ENCODE results near the gene DALRD3.
"Not testable (repeated sequence)": the region's sequence is repeated elsewhere in the genome, so short reads cannot be mapped to it uniquely, and the experiment has no call there.

Gene DALRD3

DNA sequence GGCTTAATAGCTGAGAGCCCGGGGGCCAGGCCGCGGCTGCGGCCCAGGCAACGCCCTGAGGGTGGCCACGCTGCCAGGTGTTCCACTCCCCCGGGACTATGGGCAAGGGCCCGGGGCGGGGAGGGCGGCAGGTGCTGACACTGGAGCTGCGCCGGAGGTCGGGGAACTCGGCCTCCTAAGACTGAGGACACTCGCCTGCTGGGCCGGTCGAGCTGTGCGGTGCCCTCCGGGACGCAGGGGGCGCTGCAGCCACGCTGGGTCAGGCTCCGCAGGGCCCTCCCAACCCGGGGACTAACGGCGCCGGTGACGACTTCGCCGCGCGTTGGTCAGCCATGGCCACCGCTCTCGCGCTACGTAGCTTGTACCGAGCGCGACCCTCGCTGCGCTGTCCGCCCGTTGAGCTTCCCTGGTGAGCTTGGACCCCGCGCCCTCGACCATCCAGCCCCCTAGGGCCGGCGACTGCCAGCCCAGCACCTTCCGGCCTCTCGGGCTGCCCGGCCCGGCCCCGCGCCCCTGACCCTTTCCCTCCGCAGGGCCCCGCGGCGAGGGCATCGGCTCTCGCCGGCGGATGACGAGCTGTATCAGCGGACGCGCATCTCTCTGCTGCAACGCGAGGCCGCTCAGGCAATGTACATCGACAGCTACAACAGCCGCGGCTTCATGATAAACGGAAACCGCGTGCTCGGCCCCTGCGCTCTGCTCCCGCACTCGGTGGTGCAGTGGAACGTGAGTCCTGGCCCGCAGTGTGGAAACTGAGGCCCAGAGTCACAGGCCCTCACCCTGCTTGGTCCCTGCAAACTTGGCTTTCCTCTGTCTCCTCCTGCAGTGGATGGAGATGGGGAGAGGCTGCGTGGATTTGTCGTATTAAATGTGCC, 3.7 kb upstream of the DALRD3 start, which contains the start of gene NDUFAF3:
Gene NDUFAF3, plus strand, starts transcription at position 309 of the 875 bp plus-strand sequence. Its CDS starts 24 bp downstream, at position 333.
- peak in 13 of 14 donors; percentile 50 to 90 (median 81) for DNase-seq

DNA sequence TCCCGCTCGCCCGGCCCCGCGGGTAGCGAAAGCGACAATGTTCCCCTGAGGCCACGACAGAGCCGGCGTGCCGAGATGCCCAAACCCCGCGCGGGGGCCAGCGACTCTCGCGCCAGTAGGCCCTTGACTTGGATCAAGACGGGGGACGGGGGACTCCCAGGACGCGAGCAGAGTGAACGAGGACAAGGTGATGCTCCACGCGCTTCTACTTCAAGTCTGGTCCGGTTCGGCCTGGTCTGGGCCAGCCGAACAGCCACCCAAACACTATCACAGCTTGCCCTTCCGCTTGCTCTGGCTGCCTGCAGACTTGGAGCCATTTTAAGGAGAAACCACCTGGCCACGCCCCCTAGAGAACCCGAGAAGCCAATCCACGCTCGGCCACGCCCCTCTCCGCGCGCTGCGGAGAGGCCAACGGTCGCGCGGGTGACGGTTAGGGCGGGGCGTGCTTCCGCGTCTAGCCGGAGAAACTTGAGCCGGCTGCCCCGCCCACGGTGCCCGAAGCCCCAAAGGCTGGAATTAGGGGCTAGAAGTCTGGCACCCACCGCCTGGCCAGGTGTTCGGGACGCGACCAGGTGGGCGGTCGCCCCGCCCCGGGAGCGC, 2.9 kb upstream of the DALRD3 start:
- DNase-seq, result peak; percentile 63 to 98 (median 94)

DNA sequence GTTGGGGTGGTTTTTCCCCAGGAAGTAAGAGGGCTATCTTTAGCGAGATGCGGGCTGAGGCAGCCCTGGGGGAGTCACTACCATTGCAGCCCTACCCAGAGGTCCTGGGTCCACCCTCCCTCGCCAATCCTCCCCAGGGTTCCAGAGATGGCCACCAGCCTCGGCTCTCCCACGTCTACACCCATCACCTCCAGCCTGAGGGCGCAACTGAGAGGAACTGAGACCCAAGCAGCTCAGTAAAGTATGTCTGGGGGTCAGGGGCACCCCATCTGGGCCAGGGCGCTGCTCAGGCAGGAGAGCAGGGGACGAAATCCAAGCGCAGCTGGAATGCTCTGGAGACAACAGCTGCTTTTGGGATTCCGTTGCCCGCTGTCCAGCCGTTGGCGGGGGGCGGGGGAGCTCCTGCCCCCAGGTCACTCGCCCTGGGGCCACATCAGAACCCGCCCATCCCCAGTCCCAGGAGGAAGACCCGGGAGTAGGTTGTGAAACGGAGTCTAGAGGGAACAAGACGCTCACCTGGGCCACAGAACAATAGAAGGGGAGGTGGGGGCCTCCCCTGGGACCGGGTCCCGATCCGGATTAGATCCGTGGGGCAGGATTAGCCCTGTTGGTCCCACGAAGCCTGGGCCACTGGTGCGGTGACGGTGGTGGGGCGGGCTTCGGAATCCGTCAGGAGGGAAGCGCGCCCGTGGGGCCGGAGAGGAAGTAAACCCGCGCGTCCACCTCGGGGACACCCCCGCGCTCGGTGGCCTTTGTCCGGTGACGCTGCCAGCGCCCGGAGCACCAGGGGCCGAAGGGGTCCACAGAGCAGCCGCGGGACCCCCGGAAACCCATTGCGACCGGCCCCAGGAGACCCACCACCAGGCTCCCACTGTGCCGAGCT, 2.2 kb upstream of the DALRD3 start:
- DNase-seq, result peak in 3 of 14 donors; percentile 58 to 63 (median 61)

DNA sequence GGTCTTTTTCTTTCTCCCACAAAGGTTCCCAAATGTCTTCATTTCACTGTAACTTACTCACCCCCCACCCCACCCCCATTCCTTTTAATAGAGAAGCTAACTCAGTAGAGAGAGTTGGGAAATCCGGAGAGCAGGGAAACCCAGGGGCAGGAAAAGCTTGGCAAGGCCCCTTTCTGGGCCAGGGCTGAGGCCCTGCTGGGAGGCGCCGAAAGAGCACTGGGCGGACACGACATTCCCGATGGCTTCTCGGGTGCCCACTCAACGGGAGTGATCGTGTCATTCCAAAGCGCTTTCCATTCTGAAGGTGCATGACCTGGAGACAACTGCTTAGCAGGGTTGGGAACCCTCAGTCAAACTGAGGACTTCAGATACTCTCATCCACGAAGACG, 1.6 kb upstream of the DALRD3 start:
- DNase-seq, result no peak

DNA sequence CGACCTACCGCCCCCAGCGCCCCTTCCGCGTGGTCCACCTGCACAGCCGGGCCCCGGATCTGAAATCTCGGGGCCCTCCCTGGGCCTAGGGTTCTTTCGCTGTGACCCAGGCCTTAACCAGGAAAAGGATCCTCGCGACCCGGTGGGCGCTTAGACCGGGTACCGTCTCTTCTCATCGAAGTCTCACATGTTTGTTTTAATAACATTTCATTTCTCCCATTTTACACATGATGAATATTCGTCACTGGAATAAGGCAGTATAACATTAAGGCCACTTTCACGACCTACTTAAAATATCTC, 277 bp upstream of the DALRD3 start:
- no peak for DNase-seq

DNA sequence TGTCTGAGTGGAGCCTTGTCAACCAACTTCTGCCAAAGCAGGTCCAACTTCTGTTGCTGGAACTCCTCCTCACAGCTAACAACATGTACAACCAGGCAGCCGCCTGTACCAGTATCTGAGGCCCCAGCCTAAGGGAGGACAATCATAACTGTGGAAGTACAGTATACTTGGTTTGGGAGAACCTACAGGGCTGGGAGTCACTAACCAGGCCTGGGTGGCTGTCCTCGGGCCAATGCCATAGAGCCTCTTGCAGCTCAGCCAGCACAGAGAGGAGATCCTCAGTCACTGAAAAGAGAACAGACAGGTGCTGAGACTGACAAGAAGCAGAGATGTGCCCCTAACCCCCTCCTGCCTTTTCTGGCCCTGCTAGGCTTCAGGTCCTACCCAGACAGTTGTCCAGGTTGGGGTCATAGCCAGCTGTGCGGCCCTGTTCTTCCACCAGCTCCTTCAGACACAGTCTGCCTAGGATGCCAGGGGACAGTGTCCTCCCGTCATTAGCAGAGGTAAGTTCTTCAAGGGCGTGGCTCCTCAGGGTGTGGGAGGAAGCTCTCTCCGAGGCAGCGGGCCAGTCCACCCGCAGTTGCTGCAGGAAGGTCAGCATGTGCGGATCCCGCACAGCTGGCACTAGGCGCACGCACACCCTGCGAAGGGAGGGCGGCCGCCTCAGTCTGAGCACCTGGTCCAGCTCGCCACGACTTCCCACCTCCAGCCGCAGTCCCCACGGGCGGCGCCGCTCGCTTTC, 980 bp downstream of the DALRD3 start:
- peak in 1 of 14 donors; percentile 37 for DNase-seq

DNA sequence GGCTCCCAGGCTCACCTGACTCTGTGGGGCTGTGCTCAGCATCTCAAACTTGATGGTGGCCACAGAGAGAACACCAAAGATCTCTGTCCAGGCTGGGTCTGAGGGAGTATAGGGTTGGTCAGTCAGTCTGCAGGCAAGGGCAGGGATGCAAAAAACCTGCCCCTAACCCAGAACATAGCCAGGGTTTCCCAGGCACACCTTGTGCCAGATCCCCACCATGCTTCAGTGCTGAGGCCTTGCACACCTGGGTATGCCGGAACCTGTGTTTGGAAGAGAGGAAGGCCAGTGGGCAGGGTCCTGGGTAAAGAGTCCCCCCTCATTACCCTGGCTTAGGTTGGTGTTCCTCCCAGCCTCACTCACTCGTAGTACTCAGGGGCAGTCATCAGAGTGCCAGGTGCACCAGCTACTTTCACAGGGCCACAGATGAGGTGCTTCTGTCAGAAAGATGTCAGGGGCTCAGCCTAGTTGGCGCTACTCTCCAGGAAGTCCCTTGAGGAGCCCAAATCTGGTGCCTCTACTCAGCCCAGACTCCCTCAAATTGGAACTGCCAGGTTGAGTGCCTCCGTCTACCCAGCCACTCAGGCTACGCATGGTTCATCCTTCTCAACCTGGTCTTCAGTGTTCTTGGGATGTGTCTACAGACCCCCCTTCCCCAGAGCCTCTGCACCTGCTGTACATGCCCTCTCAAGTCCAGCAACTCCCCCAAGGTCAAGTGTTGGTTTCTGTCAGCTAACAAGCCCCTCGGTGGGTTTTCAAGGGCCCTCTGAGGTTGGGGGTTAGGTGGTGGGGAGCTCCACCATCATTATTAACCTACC, 1.8 kb downstream of the DALRD3 start:
- no peak for DNase-seq

DNA sequence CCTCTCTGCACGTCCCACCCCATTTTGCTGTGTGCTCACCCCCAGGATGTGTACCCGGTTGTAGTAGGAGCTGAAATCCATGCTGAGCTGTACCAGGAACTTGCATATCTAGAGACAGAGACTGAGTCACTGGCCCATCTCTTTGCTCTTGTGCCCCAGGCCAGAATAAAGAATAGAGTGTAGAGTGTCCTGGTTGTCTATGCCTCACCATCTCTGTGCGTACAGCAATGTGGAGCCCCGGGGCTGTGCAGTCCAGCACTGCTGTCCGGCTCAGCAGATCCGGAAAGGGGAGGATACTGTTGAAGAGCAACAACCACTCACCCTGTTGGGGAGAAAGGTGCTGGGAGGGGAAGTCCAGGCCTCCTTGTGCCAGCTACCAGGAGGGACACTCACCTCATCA, 2.6 kb downstream of the DALRD3 start:
- no peak for DNase-seq

DNA sequence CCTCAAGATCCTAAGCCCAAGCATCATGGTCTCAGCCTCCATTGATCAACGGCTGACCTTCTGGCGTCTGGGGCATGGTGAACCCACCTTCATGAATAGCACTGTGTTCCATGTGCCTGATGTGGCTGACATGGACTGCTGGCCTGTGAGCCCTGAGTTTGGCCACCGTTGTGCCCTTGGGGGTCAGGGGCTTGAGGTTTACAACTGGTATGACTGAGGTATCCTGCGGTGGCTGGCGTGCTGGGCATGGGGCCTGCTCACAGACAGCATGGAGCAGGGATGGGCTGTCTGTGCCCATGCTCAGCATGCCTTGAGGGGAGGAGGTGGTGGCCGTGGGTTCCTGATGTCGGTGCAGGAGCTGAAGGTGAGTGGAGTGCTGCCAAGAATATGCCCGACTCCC, 3.3 kb downstream of the DALRD3 start:
- DNase-seq, result no peak

DNA sequence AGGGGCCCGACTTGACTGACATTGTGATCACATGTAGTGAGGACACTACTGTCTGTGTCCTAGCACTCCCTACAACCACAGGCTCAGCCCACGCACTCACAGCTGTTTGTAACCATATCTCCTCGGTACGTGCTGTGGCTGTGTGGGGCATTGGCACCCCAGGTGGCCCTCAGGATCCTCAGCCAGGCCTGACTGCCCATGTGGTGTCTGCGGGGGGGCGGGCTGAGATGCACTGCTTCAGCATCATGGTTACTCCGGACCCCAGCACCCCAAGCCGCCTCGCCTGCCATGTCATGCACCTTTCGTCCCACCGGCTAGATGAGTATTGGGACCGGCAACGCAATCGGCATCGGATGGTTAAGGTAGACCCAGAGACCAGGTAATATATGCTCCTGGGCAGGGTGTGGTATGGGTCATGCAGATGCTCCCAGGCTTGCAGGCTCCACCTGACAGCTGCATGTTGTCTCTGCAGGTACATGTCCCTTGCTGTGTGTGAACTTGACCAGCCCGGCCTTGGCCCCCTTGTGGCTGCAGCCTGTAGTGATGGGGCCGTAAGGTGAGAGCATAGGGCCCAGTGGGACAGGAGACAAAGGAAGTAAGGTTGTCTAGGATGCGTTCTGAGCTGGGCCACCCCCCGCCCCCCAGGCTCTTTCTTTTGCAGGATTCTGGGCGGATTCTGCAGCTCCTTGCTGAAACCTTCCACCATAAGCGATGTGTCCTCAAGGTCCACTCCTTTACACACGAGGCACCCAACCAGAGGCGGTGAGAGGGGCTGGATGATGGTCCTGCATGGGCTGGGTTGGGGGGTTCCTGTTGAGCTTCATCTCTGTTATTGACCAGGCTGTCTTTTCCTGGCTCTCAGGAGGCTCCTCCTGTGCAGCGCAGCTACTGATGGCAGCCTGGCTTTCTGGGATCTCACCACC, 4.4 kb downstream of the DALRD3 start:
- DNase-seq, result no peak

DNA sequence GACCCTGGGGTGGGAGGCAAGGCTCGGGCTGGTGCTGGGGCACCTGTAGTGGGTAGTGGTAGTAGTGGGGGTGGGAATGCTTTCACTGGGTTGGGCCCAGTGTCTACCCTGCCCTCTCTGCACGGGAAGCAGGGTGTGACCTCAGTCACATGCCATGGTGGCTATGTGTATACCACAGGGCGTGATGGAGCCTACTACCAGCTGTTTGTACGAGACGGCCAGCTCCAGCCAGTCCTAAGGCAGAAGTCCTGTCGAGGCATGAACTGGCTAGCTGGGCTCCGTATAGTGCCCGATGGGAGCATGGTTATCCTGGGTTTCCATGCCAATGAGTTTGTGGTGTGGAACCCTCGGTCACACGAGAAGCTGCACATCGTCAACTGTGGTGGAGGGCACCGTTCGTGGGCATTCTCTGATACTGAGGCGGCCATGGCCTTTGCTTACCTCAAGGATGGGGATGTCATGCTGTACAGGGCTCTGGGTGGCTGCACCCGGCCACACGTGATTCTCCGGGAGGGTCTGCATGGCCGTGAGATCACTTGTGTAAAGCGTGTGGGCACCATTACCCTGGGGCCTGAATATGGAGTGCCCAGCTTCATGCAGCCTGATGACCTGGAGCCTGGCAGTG, 5.2 kb downstream of the DALRD3 start:
- no peak for DNase-seq

DNA sequence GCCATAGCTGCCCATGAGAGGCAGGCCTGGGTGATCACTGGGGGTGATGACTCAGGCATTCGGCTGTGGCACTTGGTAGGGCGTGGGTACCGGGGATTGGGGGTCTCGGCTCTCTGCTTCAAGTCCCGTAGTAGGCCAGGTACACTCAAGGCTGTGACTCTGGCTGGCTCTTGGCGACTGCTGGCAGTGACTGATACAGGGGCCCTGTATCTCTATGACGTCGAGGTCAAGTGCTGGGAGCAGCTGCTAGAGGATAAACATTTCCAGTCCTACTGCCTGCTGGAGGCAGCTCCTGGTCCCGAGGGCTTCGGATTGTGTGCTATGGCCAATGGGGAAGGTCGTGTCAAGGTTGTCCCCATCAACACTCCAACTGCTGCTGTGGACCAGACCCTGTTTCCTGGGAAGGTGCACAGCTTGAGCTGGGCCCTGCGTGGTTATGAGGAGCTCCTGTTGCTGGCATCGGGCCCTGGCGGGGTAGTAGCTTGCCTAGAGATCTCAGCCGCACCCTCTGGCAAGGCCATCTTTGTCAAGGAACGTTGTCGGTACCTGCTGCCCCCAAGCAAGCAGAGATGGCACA, 5.9 kb downstream of the DALRD3 start:
- no peak for DNase-seq

DNA sequence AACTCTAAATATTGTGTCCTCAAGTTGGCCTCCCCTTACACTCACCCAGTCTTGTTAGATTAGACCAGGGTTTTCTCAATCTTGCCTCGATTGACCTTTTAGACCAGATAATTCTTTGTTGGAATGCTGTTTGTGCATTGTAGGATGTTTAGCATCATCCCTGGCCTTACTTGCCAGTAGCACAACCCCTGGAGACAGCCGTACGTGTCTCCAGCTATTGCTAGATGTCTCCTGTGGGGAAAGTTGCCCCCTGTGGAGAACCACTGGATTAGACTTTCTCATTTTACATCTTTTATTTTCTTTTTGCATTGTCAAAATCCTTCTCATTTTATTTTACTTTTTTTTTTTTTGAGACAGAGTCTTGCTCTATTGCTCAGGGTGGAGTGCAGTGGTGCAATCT, 9.0 kb downstream of the DALRD3 start:
- DNase-seq, result no peak

DNA sequence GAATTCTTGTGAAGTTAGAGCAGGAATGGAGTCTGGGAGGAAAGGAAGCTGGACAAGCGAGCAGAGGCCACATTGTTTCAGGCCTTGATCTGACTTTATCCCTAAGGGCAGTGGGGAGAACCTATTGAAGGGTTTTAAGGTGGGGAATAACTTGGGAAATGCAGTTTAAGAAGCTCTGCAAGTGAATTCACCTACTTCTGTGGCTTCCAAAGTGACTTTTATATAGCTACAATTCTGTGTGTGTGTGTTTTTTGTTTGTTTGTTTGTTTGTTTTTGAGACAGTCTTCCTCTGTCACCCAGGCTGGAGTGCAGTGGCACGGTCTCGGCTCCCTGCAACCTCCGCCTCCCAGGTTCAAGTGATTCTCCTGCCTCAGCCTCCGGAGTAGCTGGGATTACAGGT, 9.8 kb downstream of the DALRD3 start:
- not testable (repeated sequence) for DNase-seq

DNA sequence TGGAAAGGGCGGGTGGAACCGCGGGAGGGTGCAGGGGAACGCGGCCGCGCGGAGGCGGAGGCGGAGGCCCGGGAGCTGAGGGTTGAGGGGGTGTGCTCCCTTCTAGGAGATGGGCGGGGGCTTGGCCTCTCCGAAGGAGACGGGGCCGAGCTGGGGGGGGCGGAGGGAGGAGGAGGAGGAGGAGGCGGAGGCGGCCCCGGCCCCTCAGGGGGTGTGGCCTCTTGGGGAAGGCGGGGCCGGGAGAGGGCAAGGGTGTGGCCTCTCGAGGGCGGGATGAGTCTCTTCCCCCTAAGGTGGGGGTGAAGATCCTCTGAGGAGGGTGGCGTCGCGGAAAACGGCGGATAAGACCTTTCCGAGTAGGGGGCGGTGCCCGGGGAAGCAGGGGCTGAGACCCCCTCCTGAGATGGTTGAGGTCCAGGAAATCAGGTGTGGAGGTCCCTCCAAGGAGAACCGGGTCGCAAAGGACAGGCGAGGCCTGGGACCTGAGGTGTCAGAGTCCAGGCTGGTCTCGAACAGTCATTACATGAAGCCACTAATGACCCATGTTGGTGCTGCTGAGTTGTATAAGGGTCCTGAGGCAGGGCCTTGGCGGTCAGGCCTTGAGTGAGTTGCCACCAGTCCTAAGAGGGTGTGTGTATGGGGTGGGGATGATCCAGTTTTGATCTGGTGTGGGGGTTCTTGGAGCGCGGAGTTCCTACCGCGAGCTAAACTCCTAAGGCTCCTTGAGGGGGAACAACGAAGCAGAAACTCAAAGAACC, 10.4 kb downstream of the DALRD3 start:
- peak in 13 of 14 donors; percentile 45 to 82 (median 69) for DNase-seq

DNA sequence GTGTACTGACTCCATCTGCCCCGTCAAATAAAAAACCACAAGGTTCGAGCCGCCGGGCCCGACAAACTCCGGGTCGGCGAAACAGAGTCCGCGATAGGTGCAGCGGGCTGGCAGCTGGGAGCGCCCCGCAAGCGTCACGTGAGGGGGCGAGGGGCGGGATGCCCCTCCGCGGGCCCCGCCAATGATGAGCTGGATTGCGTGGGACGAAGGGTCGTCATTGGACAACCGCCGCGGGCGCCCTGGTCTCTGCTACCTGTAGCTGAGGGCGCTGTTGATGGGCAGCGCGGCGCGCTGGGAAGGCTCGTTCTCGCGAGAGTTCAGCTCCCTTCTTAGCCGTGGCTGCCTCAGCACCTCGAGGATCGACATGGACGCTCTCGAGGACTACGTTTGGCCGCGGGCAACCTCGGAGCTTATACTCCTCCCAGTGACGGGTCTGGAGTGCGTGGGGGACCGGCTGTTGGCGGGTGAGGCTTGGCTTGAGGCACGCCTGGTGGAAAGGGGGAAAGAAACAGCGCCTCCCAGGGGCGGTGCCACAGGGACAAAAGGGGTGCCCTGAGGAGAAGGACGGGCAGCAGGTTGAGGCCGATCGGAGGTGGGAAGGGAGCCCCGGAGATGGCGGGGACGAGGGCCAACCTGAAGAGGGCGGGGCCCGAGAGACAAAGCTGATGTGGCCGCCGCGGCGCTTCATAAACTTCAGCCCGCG, 11.2 kb downstream of the DALRD3 start, which contains the start of gene WDR6:
Gene WDR6, plus strand, starts transcription at position 324 of the 703 bp plus-strand sequence. Its CDS starts 41 bp downstream, at position 365.
- peak; percentile 74 to 98 (median 91) for DNase-seq

DNA sequence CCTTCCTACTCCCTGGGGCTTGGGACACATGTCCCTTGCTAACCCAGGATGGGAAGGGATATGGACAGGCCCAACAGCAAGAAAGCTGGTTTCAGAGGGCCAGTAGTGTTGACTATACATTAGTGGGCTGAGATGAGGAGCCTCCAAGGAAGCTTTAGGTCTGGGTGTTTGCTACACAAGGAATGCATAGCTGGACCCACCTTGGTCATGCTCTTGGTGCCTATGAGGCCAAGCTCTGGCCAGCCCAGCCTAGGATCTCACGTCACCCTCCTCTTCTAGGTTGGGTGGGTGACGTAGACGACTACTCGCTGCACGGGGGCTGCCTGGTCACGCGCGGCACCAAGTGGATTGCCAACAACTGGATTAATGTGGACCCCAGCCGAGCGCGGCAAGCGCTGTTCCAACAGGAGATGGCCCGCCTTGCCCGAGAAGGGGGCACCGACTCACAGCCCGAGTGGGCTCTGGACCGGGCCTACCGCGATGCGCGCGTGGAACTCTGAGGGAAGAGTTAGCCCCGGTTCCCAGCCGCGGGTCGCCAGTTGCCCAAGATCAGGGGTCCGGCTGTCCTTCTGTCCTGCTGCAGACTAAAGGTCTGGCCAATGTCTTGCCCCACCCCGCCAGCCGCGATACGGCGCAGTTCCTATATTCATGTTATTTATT, 11.8 kb downstream of the DALRD3 start:
- DNase-seq, result peak in 6 of 14 donors; percentile 51 to 71 (median 63)
